ENCODE results near the gene NRL. TPM values are rescaled to one million over a fixed set of nuclear protein-coding genes. Genes with fewer than 3 reads are reported as not detected.

NRL gene
- total RNA-seq (4.9 TPM), polyA plus RNA-seq (ENCODE audit: insufficient read depth, low read depth, low replicate concordance) (5.5 TPM)
- long read RNA-seq, donor 1, partial matches to known transcripts: 21 of 21 reads
- long read RNA-seq, donor 1, other reads (novel, unspliced or antisense): 0 of 21 reads
- long read RNA-seq, donor 2, partial matches to known transcripts: 14 of 29 reads
- long read RNA-seq, donor 2, other reads (novel, unspliced or antisense): 14 of 29 reads
- long read RNA-seq, donor 3, partial matches to known transcripts: 0 of 2 reads
- long read RNA-seq, donor 3, other reads (novel, unspliced or antisense): 0 of 2 reads
- long read RNA-seq, donor 4: 0 reads
- long read RNA-seq, donor 5: 0 reads
- long read RNA-seq, donor 6, partial matches to known transcripts: 0 of 2 reads
- long read RNA-seq, donor 6, other reads (novel, unspliced or antisense): 0 of 2 reads
- long read RNA-seq, donor 7, partial matches to known transcripts: 0 of 7 reads
- long read RNA-seq, donor 7, other reads (novel, unspliced or antisense): 6 of 7 reads
- long read RNA-seq, donor 8, partial matches to known transcripts: 320 of 445 reads
- long read RNA-seq, donor 8, other reads (novel, unspliced or antisense): 125 of 445 reads
- long read RNA-seq, donor 9: 0 reads
- long read RNA-seq, donor 10, partial matches to known transcripts: 0 of 1 reads
- long read RNA-seq, donor 10, other reads (novel, unspliced or antisense): 0 of 1 reads

DNA sequence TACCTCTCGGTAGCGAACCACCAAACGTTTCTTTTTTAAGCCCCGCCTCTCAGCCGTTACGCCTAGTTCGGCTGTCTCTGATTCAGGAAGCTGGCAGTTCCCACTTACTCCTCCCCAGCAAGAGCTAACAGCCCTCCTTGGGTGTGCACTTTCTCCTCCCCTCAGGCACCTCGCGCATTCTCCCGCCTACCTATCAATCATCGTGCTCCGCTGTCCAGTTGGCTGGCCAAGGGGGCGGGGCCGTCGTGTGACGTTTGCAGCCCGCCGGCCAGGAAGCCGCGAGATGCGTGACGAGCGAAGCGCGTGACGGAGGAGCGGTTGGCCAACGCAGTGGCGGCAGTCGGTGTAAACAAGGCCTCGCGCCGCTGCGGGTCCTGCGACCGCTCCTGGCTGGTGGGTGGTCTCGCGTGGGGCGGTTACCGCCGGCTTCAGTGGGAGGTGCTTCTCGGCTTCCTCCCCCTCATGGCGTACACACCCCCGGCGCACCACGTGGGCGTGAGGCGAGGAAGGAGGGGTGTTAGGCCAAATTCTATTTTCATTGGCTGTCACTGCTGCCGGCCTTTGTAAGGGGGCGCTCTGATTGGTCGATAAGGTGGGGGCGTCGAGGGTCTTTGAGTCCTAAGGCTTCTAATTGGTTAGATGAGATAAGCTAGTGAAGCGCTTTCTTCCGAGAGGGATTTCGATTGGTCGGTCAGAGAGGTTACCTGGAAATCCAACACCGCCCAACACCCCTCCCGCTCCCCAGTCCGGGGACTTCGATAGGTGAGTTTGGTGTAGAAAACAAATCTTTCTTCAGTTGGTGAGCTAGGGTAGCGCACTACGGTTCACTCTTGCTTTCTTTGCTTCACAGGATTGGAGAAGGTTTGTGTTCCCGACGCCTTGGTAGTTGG lies at the start of gene NRL, which contains the start of gene DCAF11:
NRL (minus strand) TSS at position 418 of the 890 bp plus-strand sequence. CDS start 32,101 bp downstream, outside the sequence.
DCAF11 (plus strand) TSS at position 246 of the 890 bp plus-strand sequence. CDS start 818 bp downstream, outside the sequence.
- peaks cover 0 to 24% (median 10%) of the 10 kb centered on the region in 3 donors for H3K4me1 ChIP-seq (ENCODE audit: control insufficient read depth in 2 of 3, insufficient read depth in 2 of 3, low read depth in 1 of 3, low read length in 3 of 3)
- H3K9ac ChIP-seq (ENCODE audit: low read length in 3 of 3): peak within 1 kb of the TSS; percentile 80 to 88 (median 86)
- no peaks in the 10 kb centered on the region for H3K27me3 ChIP-seq (ENCODE audit: control insufficient read depth, insufficient read depth, low read length)
- FAIRE-seq: peak; percentile 97
- TF ChIP-seq, protein P1, sequence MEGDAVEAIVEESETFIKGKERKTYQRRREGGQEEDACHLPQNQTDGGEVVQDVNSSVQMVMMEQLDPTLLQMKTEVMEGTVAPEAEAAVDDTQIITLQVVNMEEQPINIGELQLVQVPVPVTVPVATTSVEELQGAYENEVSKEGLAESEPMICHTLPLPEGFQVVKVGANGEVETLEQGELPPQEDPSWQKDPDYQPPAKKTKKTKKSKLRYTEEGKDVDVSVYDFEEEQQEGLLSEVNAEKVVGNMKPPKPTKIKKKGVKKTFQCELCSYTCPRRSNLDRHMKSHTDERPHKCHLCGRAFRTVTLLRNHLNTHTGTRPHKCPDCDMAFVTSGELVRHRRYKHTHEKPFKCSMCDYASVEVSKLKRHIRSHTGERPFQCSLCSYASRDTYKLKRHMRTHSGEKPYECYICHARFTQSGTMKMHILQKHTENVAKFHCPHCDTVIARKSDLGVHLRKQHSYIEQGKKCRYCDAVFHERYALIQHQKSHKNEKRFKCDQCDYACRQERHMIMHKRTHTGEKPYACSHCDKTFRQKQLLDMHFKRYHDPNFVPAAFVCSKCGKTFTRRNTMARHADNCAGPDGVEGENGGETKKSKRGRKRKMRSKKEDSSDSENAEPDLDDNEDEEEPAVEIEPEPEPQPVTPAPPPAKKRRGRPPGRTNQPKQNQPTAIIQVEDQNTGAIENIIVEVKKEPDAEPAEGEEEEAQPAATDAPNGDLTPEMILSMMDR (IDR thresholded peaks at IDR 0.05; ENCODE audit: borderline replicate concordance, extremely low read depth, insufficient read depth): peak; percentile 1
- H3K36me3 ChIP-seq (ENCODE audit: control insufficient read depth in 2 of 3, insufficient read depth in 3 of 3, low read length in 3 of 3): peaks cover 7 to 26% (median 18%) of the 10 kb centered on the region in 3 donors
- no peaks in the 10 kb centered on the region for H3K9me3 ChIP-seq (ENCODE audit: control insufficient read depth in 2 of 3, insufficient read depth in 1 of 3, low read length in 3 of 3)
- H3K4me3 ChIP-seq (ENCODE audit: low read length in 3 of 3): peak within 1 kb of the TSS; percentile 73 to 93 (median 93)
- H3K27ac ChIP-seq (ENCODE audit: low read depth in 2 of 2, low read length in 2 of 2): peak within 1 kb of the TSS; percentile 99 to 100
- peak; percentile 99 to 100 (median 100) for DNase-seq
- intact Hi-C loops (cut with DNase I): no loop called here

DNA sequence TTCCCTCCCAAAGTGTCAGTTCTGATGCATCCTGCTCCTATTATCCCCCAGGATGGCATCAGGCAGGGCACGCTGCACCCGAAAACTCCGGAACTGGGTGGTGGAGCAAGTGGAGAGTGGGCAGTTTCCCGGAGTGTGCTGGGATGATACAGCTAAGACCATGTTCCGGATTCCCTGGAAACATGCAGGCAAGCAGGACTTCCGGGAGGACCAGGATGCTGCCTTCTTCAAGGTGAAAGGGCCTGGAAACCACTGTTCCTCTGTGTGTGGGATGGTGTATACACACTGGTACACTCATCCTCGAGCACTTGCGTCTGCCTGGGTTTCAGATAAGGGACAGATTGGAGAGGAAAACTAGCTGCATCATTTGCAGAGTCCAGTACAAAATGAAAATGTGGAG lies 47.3 kb upstream of the NRL start:
- H3K36me3 ChIP-seq (ENCODE audit: control insufficient read depth in 2 of 3, insufficient read depth in 3 of 3, low read length in 3 of 3): peaks cover 5 to 61% (median 37%) of the 10 kb centered on the region in 3 donors
- FAIRE-seq (no peak), DNase-seq (peak in 1 of 5 donors; percentile 61)
- TF ChIP-seq, protein P1 (IDR thresholded peaks at IDR 0.05; ENCODE audit: borderline replicate concordance, extremely low read depth, insufficient read depth): no peak
- peak overlapping the region; percentile 63 to 98 (median 98) for H3K4me3 ChIP-seq (ENCODE audit: low read length in 3 of 3)
- peak overlapping the region; percentile 98 to 99 for H3K27ac ChIP-seq (ENCODE audit: low read depth in 2 of 2, low read length in 2 of 2)
- H3K4me1 ChIP-seq (ENCODE audit: control insufficient read depth in 2 of 3, insufficient read depth in 2 of 3, low read depth in 1 of 3, low read length in 3 of 3): peaks cover 0 to 20% (median 11%) of the 10 kb centered on the region in 3 donors
- intact Hi-C loops (cut with DNase I): no loop called here
- peak overlapping the region; percentile 35 to 98 (median 96) for H3K9ac ChIP-seq (ENCODE audit: low read length in 3 of 3)
- no peaks in the 10 kb centered on the region for H3K9me3 ChIP-seq (ENCODE audit: control insufficient read depth in 2 of 3, insufficient read depth in 1 of 3, low read length in 3 of 3)
- H3K27me3 ChIP-seq (ENCODE audit: control insufficient read depth, insufficient read depth, low read length): no peaks in the 10 kb centered on the region
